ENCODE results near the gene HPGD.

DNA sequence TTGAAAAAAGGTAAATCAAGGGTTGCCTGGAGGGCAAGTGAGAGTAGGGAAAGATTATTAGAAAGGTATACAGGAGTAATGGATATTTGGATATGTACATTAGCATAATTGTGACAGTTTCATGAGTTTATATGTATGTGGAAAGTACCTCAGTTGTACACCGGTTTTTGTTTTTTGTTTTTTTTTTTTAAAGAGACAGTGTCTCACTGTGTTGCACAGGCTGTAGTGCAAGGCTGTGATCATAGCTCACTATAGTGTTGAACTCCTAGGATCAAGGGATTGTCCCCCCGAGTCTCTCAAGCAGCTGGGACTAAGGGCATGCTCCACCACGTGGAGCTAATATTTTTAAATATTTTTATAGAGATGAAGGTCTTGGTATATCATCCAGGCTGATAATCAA lies 15.3 kb upstream of the HPGD start:
- TF ChIP-seq EP300 (IDR thresholded peaks at IDR 0.05; ENCODE audit: borderline replicate concordance in 1 of 2, low read depth in 1 of 2, low read length in 1 of 2) = no peak
- TF ChIP-seq, protein P1, sequence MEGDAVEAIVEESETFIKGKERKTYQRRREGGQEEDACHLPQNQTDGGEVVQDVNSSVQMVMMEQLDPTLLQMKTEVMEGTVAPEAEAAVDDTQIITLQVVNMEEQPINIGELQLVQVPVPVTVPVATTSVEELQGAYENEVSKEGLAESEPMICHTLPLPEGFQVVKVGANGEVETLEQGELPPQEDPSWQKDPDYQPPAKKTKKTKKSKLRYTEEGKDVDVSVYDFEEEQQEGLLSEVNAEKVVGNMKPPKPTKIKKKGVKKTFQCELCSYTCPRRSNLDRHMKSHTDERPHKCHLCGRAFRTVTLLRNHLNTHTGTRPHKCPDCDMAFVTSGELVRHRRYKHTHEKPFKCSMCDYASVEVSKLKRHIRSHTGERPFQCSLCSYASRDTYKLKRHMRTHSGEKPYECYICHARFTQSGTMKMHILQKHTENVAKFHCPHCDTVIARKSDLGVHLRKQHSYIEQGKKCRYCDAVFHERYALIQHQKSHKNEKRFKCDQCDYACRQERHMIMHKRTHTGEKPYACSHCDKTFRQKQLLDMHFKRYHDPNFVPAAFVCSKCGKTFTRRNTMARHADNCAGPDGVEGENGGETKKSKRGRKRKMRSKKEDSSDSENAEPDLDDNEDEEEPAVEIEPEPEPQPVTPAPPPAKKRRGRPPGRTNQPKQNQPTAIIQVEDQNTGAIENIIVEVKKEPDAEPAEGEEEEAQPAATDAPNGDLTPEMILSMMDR (IDR thresholded peaks at IDR 0.05) = no peak

Data from SK-N-SH (cell line).